ENCODE data around the gene ABI2. TPM values are rescaled to one million over a fixed set of nuclear protein-coding genes. Genes with fewer than 3 reads are reported as not detected.
A peak's percentile ranks its signal among the peaks of the same experiment; 100 is the strongest.

The ABI2 gene
- total RNA-seq, 1 donor from 2014 or later, result 85.4 TPM

DNA sequence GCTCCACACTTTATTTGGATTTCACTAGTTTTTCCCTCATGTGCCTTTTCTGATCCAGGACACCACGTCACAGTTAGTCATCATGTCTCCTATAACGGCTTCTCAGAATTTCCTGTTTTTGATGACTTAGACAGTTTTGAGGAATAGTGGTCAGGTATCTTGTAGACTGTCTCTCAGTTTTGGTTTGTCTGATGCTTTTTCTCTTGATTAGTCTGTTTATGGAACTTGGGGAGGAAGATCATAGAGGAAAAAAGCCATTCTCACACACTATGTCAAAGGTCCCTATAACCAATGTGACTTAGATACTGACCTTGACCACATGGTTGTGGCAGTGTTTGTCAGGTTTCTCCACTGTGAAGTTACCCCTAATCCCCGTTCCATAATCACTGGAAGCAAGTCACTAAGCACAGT, 117.9 kb downstream of the ABI2 start:
- H3K4me1 Mint-ChIP-seq (ENCODE audit: unreplicated experiment), result peaks cover 23% of the 10 kb centered on the region
- no peaks in the 10 kb centered on the region for H3K27me3 Mint-ChIP-seq (ENCODE audit: unreplicated experiment)
- H3K27ac Mint-ChIP-seq (ENCODE audit: unreplicated experiment), result peak overlapping the region; percentile 45
- no peak for DNase-seq (ENCODE audit: extremely low spot score, unreplicated experiment)
- no peaks in the 10 kb centered on the region for H3K9me3 Mint-ChIP-seq (ENCODE audit: unreplicated experiment)
- no peak overlapping the region for H3K4me3 Mint-ChIP-seq (ENCODE audit: unreplicated experiment)
- TF ChIP-seq, protein P1, sequence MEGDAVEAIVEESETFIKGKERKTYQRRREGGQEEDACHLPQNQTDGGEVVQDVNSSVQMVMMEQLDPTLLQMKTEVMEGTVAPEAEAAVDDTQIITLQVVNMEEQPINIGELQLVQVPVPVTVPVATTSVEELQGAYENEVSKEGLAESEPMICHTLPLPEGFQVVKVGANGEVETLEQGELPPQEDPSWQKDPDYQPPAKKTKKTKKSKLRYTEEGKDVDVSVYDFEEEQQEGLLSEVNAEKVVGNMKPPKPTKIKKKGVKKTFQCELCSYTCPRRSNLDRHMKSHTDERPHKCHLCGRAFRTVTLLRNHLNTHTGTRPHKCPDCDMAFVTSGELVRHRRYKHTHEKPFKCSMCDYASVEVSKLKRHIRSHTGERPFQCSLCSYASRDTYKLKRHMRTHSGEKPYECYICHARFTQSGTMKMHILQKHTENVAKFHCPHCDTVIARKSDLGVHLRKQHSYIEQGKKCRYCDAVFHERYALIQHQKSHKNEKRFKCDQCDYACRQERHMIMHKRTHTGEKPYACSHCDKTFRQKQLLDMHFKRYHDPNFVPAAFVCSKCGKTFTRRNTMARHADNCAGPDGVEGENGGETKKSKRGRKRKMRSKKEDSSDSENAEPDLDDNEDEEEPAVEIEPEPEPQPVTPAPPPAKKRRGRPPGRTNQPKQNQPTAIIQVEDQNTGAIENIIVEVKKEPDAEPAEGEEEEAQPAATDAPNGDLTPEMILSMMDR (IDR thresholded peaks at IDR 0.05), result no peak
- peaks cover 40% of the 10 kb centered on the region for H3K36me3 Mint-ChIP-seq (ENCODE audit: unreplicated experiment)

DNA sequence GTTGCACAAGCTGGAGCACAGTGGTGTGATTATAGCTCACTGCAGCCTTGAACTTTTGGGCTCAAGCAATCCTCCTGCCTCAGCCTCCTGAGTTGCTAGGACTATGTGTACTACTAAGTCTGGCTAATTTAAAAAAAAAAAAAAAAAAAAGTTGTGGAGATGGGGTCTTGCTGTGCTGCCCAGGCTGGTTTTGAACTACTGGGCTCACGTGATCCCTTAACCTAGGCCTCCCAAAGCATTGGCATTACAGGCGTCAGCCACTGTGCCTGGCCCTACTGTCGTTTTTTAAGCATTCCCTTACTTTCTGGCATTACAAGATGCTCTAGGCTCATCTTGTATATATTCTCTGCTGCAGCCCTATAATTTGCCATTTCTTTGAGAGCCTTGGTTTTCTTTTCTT, 118.6 kb downstream of the ABI2 start:
- no peak for DNase-seq (ENCODE audit: extremely low spot score, unreplicated experiment)
- H3K9me3 Mint-ChIP-seq (ENCODE audit: unreplicated experiment), result no peaks in the 10 kb centered on the region
- no peaks in the 10 kb centered on the region for H3K27me3 Mint-ChIP-seq (ENCODE audit: unreplicated experiment)
- peaks cover 30% of the 10 kb centered on the region for H3K4me1 Mint-ChIP-seq (ENCODE audit: unreplicated experiment)
- no peak overlapping the region for H3K27ac Mint-ChIP-seq (ENCODE audit: unreplicated experiment)
- TF ChIP-seq, protein P1 (IDR thresholded peaks at IDR 0.05), result no peak
- H3K4me3 Mint-ChIP-seq (ENCODE audit: unreplicated experiment), result no peak overlapping the region
- peaks cover 37% of the 10 kb centered on the region for H3K36me3 Mint-ChIP-seq (ENCODE audit: unreplicated experiment)

DNA sequence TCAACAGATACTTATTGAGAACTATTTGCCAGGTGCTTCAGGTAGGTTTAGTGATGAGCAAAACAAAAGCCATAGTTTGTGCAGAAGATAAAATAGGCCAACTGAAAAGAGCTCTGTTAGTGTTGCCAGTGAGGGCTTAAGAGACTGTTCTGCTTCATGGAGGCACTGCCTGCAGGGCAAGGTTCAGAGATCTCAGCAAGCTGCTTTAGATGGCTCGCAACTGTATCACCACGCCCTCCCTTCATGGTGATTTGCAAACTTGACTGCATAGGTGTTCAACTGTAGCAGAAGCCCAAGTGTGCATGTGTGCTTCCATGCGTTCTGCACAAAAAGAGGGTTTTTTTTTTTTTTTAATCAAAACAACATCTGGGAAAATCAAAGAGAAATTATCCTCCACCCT, 122.4 kb downstream of the ABI2 start:
- DNase-seq (ENCODE audit: extremely low spot score, unreplicated experiment), result no peak
- Mint-ChIP-seq H3K4me3 (ENCODE audit: unreplicated experiment) (no peak overlapping the region), H3K27me3 (ENCODE audit: unreplicated experiment) (no peaks in the 10 kb centered on the region), H3K27ac (ENCODE audit: unreplicated experiment) (peak overlapping the region; percentile 81), H3K36me3 (ENCODE audit: unreplicated experiment) (peaks cover 22% of the 10 kb centered on the region), H3K9me3 (ENCODE audit: unreplicated experiment) (no peaks in the 10 kb centered on the region), H3K4me1 (ENCODE audit: unreplicated experiment) (peaks cover 49% of the 10 kb centered on the region)
- TF ChIP-seq, protein P1 (IDR thresholded peaks at IDR 0.05), result no peak

DNA sequence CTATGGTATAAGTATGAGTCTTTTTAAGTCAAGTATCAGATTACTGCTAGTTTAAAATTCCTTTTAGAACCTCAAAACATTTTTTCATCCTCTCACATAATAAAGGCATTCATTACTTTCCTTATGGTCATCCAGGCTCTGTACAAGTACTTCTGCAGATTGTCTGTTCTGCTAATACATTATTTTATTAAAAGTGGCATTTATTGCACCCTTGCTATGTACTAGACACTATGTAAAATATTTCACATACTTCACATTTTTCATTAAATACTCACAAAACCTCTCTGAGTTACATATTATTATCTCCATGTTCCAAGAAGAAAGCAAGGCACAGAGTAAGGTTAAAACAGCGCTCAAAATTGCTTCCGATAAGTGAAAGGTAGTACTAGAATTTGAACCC, 122.8 kb downstream of the ABI2 start:
- no peaks in the 10 kb centered on the region for H3K27me3 Mint-ChIP-seq (ENCODE audit: unreplicated experiment)
- DNase-seq (ENCODE audit: extremely low spot score, unreplicated experiment), result no peak
- H3K9me3 Mint-ChIP-seq (ENCODE audit: unreplicated experiment), result no peaks in the 10 kb centered on the region
- H3K4me3 Mint-ChIP-seq (ENCODE audit: unreplicated experiment), result no peak overlapping the region
- peaks cover 46% of the 10 kb centered on the region for H3K4me1 Mint-ChIP-seq (ENCODE audit: unreplicated experiment)
- H3K27ac Mint-ChIP-seq (ENCODE audit: unreplicated experiment), result peak overlapping the region; percentile 81
- H3K36me3 Mint-ChIP-seq (ENCODE audit: unreplicated experiment), result peaks cover 22% of the 10 kb centered on the region
- TF ChIP-seq, protein P1 (IDR thresholded peaks at IDR 0.05), result no peak

DNA sequence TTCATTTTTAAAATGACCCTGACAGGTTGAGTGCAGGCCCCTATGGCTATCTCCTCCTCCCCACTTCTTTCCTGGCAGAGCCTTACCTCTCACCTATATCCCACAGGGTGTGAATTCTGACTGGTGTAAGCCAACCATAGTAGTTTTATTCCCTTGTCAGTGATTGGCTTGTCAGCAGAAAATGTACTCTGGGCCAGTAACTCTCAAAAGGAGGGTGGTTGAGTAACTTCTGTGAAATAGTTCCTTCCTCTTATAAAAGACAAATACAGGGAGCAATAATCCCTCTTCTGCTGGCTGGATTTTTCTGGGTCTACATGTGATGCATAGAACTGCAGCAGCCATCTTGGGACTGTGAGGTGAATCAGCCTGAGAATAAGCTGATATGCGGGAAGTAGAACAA, 123.5 kb downstream of the ABI2 start:
- peaks cover 17% of the 10 kb centered on the region for H3K36me3 Mint-ChIP-seq (ENCODE audit: unreplicated experiment)
- H3K27me3 Mint-ChIP-seq (ENCODE audit: unreplicated experiment), result no peaks in the 10 kb centered on the region
- H3K4me3 Mint-ChIP-seq (ENCODE audit: unreplicated experiment), result no peak overlapping the region
- no peaks in the 10 kb centered on the region for H3K9me3 Mint-ChIP-seq (ENCODE audit: unreplicated experiment)
- H3K4me1 Mint-ChIP-seq (ENCODE audit: unreplicated experiment), result peaks cover 43% of the 10 kb centered on the region
- peak overlapping the region; percentile 81 for H3K27ac Mint-ChIP-seq (ENCODE audit: unreplicated experiment)
- TF ChIP-seq, protein P1 (IDR thresholded peaks at IDR 0.05), result no peak
- no peak for DNase-seq (ENCODE audit: extremely low spot score, unreplicated experiment)

Measured in osteocyte (in vitro differentiated cells).